ENCODE measurements around the gene MRPL49.

Gene MRPL49

GRCh38 chr11:65132238-65132987, 10.3 kb downstream of the MRPL49 start:
- H3K36me3 ChIP-seq = peaks cover 54% of the 10 kb centered on the region
- no peaks in the 10 kb centered on the region for H3K27me3 ChIP-seq
- peak overlapping the region; percentile 95 for H3K27ac ChIP-seq
- peaks cover 34 to 38% of the 10 kb centered on the region in 2 experiments for H3K4me1 ChIP-seq (ENCODE audit: control insufficient read depth in 1 of 2, insufficient read depth in 1 of 2, low read depth in 1 of 2, low read length in 1 of 2)
- no peak for TF ChIP-seq CTCF (IDR thresholded peaks at IDR 0.05)
- H3K9me3 ChIP-seq = no peaks in the 10 kb centered on the region
- peak overlapping the region in 1 of 2 experiments; percentile 90 for H3K4me3 ChIP-seq (ENCODE audit: low read depth in 1 of 2, low read length in 1 of 2)

DNA sequence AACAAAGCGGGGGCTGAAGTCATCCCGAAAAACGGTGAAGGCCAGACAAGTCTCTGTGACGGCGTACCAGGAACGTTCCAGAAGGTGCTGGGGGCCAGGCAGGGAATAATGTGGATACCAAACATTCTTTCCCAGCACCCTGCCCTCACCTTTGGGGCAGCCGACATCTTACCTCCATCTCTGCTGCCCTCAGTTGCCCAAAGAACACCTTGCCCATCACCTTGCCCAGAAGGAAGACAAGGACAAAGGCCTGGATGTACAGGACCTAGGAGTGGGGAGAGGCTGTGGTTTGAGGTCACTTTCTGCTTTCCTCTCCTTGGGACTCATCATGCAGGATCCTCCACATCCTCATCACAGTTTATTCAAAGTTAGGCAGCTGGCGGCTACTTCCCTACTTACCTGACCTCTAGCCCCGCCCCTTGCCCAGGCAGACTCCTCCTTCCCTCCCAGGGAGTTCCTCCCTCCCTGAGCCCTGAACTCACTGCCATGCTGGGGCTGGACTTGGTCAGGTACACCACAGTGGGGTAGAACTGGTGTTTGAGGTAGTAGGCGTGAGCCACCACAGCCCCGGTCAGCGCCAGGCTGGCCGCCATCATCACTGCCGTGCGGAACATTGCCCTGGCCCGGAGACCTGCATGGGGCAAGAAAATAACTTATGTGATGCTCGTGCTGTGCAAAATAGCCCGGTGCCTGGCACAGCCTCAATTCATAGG, 11.0 kb downstream of the MRPL49 start:
- no peaks in the 10 kb centered on the region for H3K9me3 ChIP-seq
- peak overlapping the region; percentile 74 to 90 for H3K4me3 ChIP-seq (ENCODE audit: low read depth in 1 of 2, low read length in 1 of 2)
- H3K4me1 ChIP-seq (ENCODE audit: control insufficient read depth in 1 of 2, insufficient read depth in 1 of 2, low read depth in 1 of 2, low read length in 1 of 2) = peaks cover 34 to 38% of the 10 kb centered on the region in 2 experiments
- TF ChIP-seq CTCF (IDR thresholded peaks at IDR 0.05) = no peak
- no peaks in the 10 kb centered on the region for H3K27me3 ChIP-seq
- H3K27ac ChIP-seq = peak overlapping the region; percentile 95
- peaks cover 47% of the 10 kb centered on the region for H3K36me3 ChIP-seq

GRCh38 chr11:65133724-65134123, 11.6 kb downstream of the MRPL49 start:
- H3K36me3 ChIP-seq = peaks cover 41% of the 10 kb centered on the region

DNA sequence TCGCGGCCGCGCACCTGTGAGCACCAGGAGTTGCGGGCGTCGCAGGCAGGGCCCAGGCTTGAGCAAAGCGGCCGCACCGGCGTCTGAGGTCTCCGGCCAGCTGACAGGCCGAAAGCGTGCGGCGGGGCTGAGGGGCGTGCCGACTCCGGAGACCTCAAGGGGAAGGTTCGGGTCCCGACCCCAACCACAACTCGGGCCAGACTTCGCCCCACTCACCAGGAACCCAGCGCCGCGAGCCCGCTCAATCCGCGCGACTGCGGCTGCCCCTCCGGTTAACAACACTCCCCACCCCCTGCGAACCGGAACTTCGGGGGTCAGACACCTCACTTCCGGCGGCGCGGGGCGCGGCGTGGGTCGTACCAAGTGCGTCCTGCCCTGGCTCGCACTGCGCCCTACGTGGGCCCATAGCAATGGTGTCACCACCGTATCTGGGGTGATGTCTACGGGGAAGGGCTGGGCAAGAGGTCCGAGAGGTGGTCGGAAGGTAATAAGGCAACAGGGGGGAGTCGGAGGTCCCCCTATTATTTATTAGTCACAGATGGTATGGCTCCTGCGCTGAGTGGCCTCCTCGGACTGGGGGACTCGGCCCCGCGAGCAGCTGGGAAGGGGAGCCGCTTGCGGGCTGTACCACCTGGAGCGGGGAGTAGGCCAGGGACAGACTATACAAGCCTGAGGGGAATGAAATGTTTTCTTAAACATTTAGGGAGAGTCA, 12.3 kb downstream of the MRPL49 start, which contains the start of gene SYVN1:
Gene SYVN1 (minus strand): TSS at position 280 of the 712 bp plus-strand sequence. CDS start 918 bp downstream, outside the sequence.
- peak within 1 kb of the TSS; percentile 95 for H3K27ac ChIP-seq
- H3K4me3 ChIP-seq (ENCODE audit: low read depth in 1 of 2, low read length in 1 of 2) = peak within 1 kb of the TSS; percentile 74 to 90
- no peaks in the 10 kb centered on the region for H3K27me3 ChIP-seq
- peaks cover 34 to 38% of the 10 kb centered on the region in 2 experiments for H3K4me1 ChIP-seq (ENCODE audit: control insufficient read depth in 1 of 2, insufficient read depth in 1 of 2, low read depth in 1 of 2, low read length in 1 of 2)
- H3K9me3 ChIP-seq = no peaks in the 10 kb centered on the region
- peaks cover 34% of the 10 kb centered on the region for H3K36me3 ChIP-seq
- TF ChIP-seq CTCF (IDR thresholded peaks at IDR 0.05) = peak; percentile 14

More at GRCh38 chr11:65133724-65134123, 11.6 kb downstream of the MRPL49 start:
- Histone ChIP-seq H3K4me3 (ENCODE audit: low read depth in 1 of 2, low read length in 1 of 2) (peak overlapping the region; percentile 74 to 90), H3K27me3 (no peaks in the 10 kb centered on the region), H3K27ac (peak overlapping the region; percentile 95), H3K9me3 (no peaks in the 10 kb centered on the region), H3K4me1 (ENCODE audit: control insufficient read depth in 1 of 2, insufficient read depth in 1 of 2, low read depth in 1 of 2, low read length in 1 of 2) (peaks cover 34 to 38% of the 10 kb centered on the region in 2 experiments)
- TF ChIP-seq CTCF (IDR thresholded peaks at IDR 0.05) = no peak

DNA sequence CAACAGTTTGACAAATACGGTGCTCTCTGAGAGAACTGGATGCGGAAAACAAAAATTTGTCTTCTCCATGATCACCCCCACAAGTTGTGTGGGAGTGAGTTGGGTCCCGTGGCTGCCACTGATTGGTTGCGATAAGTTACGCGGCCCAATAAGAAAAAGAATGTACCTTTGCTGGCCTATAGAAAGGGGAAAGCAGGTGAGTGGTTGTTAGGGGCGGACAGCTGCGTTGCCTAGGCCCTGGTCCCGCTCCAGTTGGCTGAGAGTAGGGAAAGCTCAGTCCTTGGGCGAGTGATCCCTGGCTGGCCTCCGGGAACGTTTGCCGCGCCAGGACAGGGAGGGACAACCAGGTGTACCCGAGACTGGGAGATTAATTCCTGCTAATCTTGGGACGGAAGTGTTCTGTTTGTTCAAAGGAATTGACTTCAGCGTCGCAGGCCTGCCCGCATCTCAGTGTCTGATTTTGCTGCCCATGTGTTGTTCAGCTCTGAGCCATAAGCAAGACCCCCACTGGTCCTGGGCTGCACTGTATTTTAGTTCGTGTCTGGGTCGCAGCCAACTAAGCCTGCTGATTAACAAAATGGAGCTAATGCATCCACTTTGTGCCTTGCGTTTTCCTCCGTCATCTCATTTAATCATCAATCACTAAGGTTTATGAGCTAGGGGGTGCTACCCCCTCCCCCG, 13.0 kb downstream of the MRPL49 start:
- no peaks in the 10 kb centered on the region for H3K9me3 ChIP-seq
- peaks cover 34 to 38% of the 10 kb centered on the region in 2 experiments for H3K4me1 ChIP-seq (ENCODE audit: control insufficient read depth in 1 of 2, insufficient read depth in 1 of 2, low read depth in 1 of 2, low read length in 1 of 2)
- peaks cover 2% of the 10 kb centered on the region for H3K27me3 ChIP-seq
- H3K36me3 ChIP-seq = peaks cover 27% of the 10 kb centered on the region
- H3K4me3 ChIP-seq (ENCODE audit: low read depth in 1 of 2, low read length in 1 of 2) = peak overlapping the region; percentile 74 to 90
- no peak for TF ChIP-seq CTCF (IDR thresholded peaks at IDR 0.05)
- peak overlapping the region; percentile 95 for H3K27ac ChIP-seq
